ENCODE data around the gene ZNF106. TPM values are rescaled to one million over a fixed set of nuclear protein-coding genes. Genes with fewer than 3 reads are reported as not detected.

ZNF106 gene
- total RNA-seq, 1 donor from 2014 or later, result 92.2 TPM

DNA sequence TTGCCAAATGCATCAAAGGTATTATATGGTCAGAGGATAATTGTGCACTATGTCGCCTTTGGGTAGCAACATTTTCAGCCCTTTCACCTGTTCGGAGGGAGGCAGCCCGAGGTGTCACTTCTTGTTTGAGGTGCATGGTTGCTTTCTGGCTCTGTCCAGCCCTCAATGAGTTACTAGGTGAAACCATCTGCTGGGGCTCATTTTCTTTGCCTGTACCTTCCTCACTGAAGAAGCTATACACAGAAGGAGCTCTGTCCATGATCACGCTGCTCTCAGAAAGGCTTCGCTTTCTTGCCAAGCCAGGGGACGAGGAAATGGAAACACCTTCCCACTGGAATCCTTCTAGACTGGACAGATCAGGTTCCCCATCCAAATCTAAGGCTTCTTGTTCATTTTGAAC, 42.7 kb downstream of the ZNF106 start:
- Histone ChIP-seq H3K27ac (no peak overlapping the region), H3K9me3 (no peaks in the 10 kb centered on the region), H3K4me1 (peaks cover 11% of the 10 kb centered on the region), H3K36me3 (peaks cover 90% of the 10 kb centered on the region), H3K27me3 (ENCODE audit: low read depth) (no peaks in the 10 kb centered on the region), H3K4me3 (no peak overlapping the region)
- TF ChIP-seq, protein P1, sequence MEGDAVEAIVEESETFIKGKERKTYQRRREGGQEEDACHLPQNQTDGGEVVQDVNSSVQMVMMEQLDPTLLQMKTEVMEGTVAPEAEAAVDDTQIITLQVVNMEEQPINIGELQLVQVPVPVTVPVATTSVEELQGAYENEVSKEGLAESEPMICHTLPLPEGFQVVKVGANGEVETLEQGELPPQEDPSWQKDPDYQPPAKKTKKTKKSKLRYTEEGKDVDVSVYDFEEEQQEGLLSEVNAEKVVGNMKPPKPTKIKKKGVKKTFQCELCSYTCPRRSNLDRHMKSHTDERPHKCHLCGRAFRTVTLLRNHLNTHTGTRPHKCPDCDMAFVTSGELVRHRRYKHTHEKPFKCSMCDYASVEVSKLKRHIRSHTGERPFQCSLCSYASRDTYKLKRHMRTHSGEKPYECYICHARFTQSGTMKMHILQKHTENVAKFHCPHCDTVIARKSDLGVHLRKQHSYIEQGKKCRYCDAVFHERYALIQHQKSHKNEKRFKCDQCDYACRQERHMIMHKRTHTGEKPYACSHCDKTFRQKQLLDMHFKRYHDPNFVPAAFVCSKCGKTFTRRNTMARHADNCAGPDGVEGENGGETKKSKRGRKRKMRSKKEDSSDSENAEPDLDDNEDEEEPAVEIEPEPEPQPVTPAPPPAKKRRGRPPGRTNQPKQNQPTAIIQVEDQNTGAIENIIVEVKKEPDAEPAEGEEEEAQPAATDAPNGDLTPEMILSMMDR (IDR thresholded peaks at IDR 0.05), result no peak
- ATAC-seq (no peak), DNase-seq (no peak)
- intact Hi-C loops (cut with DNase I), result no loop called here

DNA sequence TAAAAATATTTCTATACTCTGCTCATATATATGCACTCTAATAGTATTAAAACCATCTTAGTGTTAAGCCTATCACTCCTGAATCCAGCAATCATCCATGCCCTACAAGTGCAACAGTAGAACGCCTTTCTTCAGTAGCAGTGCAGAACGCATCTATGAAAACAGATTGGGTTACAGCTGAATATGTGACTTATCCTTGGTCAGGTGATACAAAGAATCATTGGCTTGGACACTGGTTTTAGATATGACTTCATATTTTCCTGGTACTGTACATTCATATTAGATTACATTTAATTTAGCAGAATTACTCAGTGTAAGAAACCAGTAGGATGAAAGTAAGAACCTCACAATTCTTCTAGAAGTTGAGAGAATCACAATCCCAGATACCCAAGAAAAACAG, 43.3 kb downstream of the ZNF106 start:
- peaks cover 97% of the 10 kb centered on the region for H3K36me3 ChIP-seq
- no peak for DNase-seq

DNA sequence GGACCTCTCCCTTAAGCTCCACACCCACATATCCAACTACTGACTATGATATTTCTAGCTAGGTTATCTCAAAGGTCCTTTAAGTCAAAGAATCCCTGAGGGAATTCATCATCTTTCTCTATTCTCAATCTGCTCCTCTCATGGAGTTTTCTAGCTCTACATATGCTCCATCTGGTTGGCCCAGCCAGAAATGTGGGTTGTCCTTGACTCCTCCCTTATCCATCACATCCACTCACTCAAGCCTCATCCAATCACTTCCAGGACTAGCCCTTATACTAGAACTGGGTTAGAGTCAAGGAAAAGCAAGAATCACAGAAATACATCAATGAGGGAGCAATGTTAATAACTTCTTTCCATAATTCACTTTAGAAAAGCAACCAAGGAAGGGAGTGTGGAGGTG, 45.4 kb downstream of the ZNF106 start:
- no peak overlapping the region for H3K27ac ChIP-seq
- TF ChIP-seq, protein P1 (IDR thresholded peaks at IDR 0.05), result no peak
- no peak overlapping the region for H3K4me3 ChIP-seq
- no peak for DNase-seq
- no peaks in the 10 kb centered on the region for H3K9me3 ChIP-seq
- H3K27me3 ChIP-seq (ENCODE audit: low read depth), result no peaks in the 10 kb centered on the region
- intact Hi-C loops (cut with DNase I), result no loop called here
- peaks cover 100% of the 10 kb centered on the region for H3K36me3 ChIP-seq
- peaks cover 5% of the 10 kb centered on the region for H3K4me1 ChIP-seq
- no peak for ATAC-seq

More for the DNA sequence above, 43.3 kb downstream of the ZNF106 start:
- Histone ChIP-seq H3K4me1 (peaks cover 11% of the 10 kb centered on the region), H3K27ac (no peak overlapping the region), H3K27me3 (ENCODE audit: low read depth) (no peaks in the 10 kb centered on the region), H3K4me3 (no peak overlapping the region), H3K9me3 (no peaks in the 10 kb centered on the region)
- TF ChIP-seq, protein P1 (IDR thresholded peaks at IDR 0.05), result no peak
- no peak for ATAC-seq
- intact Hi-C loops (cut with DNase I), result no loop called here

DNA sequence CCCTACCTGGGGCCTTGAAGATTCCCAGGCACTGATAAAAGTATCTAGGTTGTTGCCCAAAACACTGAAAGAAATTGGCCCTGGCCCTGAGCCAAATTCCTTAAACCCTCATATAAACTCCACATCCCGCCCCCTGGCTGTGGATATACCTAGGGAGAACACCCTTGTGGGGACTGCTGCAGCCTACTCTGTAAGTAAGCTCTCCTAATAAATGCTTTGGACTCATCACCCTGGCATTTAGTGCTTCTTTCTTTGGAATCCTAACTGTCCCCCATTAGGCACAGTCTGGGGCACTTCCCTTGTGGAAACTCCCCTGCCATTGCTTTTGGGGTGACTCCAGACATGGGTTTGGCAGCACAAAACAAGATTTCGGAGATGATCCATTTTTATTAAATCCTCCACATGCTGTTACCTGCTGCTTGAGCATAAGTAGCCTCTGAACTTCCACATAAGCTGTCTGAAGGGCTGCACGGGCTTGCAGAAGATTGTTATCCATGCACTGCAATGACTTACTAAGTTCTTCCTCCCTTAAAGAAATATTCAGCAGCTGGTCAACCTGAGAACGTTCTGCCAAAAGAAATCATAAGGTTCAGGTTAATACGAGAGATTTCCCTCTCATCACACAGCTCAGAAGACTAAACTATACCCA, 46.4 kb downstream of the ZNF106 start:
- TF ChIP-seq, protein P1 (IDR thresholded peaks at IDR 0.05), result no peak
- peaks cover 100% of the 10 kb centered on the region for H3K36me3 ChIP-seq
- H3K27me3 ChIP-seq (ENCODE audit: low read depth), result no peaks in the 10 kb centered on the region
- ATAC-seq (no peak), DNase-seq (no peak)
- H3K4me1 ChIP-seq, result no peaks in the 10 kb centered on the region
- H3K9me3 ChIP-seq, result no peaks in the 10 kb centered on the region
- no peak overlapping the region for H3K4me3 ChIP-seq
- intact Hi-C loops (cut with DNase I), result no loop called here
- H3K27ac ChIP-seq, result no peak overlapping the region

DNA sequence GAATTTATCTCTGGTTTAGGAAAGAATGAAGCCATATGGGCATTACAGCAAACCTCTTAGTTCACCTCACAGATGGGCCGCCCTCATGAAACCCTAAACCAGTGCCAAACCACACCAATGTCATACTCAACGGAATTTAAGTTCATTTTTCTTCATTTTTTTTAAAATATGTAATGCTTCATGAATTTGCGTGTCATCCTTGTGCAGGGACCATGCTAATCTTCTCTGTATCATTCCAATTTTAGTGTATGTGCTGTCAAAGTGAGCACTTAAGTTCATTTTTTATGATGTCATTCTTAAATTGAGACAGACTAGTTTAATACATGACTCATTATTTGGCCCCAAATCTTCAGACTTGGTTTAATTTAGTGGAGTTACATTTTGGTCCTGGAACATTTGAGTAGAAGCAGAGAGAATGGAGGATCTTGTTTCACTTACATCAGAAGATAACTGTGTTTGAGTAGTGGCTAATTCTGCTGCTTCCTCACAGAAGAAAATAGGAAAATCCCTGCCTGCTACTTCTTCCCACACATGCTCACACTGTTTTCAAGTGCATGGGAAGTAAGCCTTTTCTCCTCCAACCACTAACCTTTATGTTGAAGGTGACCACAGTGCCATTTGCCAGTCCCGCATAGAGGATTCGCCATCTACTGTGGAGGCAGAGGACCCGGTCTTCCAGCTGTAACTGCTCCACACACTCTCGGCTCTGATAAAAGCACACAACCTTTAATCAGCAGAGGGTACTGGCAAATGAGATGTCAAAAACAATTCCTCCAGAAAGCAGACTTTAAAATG, 63.3 kb downstream of the ZNF106 start:
- H3K9me3 ChIP-seq, result no peaks in the 10 kb centered on the region
- H3K4me1 ChIP-seq, result no peaks in the 10 kb centered on the region
- H3K27me3 ChIP-seq (ENCODE audit: low read depth), result no peaks in the 10 kb centered on the region
- DNase-seq (no peak), ATAC-seq (no peak)
- H3K27ac ChIP-seq, result no peak overlapping the region
- intact Hi-C loops (cut with DNase I), result no loop called here
- H3K36me3 ChIP-seq, result peaks cover 100% of the 10 kb centered on the region
- TF ChIP-seq, protein P1 (IDR thresholded peaks at IDR 0.05), result no peak
- H3K4me3 ChIP-seq, result no peak overlapping the region

Data from lower lobe of right lung (tissue), 2 donors.